Endodermal cell (in vitro differentiated cells): ENCODE measurements around the gene KRABD2. TPM values are rescaled to one million over a fixed set of nuclear protein-coding genes. Genes with fewer than 3 reads are reported as not detected.

Experiments
- DNase-seq: peaks from one replicate; pipeline ENCODE4 v3.0.0-alpha.2; 2017
- H3K27ac ChIP-seq: 2 replicates; pipeline ENCODE4 v1.5.1; 2013; ENCODE audit warnings: mild to moderate bottlenecking, low read depth, low read length, moderate library complexity
- H3K27me3 ChIP-seq: 2 replicates; pipeline ENCODE4 v1.6.1; 2013; ENCODE audit warnings: mild to moderate bottlenecking, low read length, moderate library complexity; ENCODE audit not compliant: insufficient read depth, control insufficient read depth, poor library complexity, severe bottlenecking
- H3K36me3 ChIP-seq: 2 replicates; pipeline ENCODE4 v1.7.0; 2013; ENCODE audit warnings: mild to moderate bottlenecking, low read length, moderate library complexity; ENCODE audit not compliant: control insufficient read depth, insufficient read depth
- H3K4me1 ChIP-seq: one replicate; pipeline ENCODE4 v1.7.0; 2013; ENCODE audit warnings: low read length; ENCODE audit not compliant: control insufficient read depth, insufficient read depth
- H3K4me3 ChIP-seq: 2 replicates; pipeline ENCODE4 v1.5.1; 2013; ENCODE audit warnings: mild to moderate bottlenecking, low read length, moderate library complexity
- H3K9ac ChIP-seq: 2 replicates; pipeline ENCODE4 v1.6.1; 2013; ENCODE audit warnings: mild to moderate bottlenecking, low read length, moderate library complexity; ENCODE audit not compliant: poor library complexity, severe bottlenecking; ENCODE audit errors: extremely low read depth
- H3K9me3 ChIP-seq: 2 replicates; pipeline ENCODE4 v1.6.1; 2013; ENCODE audit warnings: mild to moderate bottlenecking, low read length, moderate library complexity; ENCODE audit not compliant: control insufficient read depth
- H3K27ac Mint-ChIP-seq: 2 replicates; pipeline ENCODE4 v1.8.0; 2020; ENCODE audit warnings: mixed read lengths
- H3K27me3 Mint-ChIP-seq: 2 replicates; pipeline ENCODE4 v1.8.0; 2021; ENCODE audit warnings: mild to moderate bottlenecking, mixed read lengths; ENCODE audit not compliant: insufficient read depth
- H3K36me3 Mint-ChIP-seq: 2 replicates; pipeline ENCODE4 v1.8.0; 2020; ENCODE audit warnings: low read depth, mixed read lengths
- H3K4me1 Mint-ChIP-seq: 2 replicates; pipeline ENCODE4 v1.8.0; 2020; ENCODE audit warnings: mixed read lengths
- H3K4me3 Mint-ChIP-seq: 2 replicates; pipeline ENCODE4 v1.8.0; 2020; ENCODE audit warnings: mild to moderate bottlenecking, moderate library complexity, mixed read lengths
- H3K9me3 Mint-ChIP-seq: 2 replicates; pipeline ENCODE4 v1.8.0; 2020; ENCODE audit warnings: mild to moderate bottlenecking, mixed read lengths
- CTCF ChIP-seq: fragments of 200-600 bp; sonication (generic); conservative IDR thresholded peaks from 2 replicates; pipeline ENCODE4 v1.5.0; 2021; ENCODE audit warnings: antibody characterized with exemption, mild to moderate bottlenecking
- WGBS, 2 experiments: methylation state at CpG; one replicate each; pipeline versions ENCODE4 v1.1.5 to v1.1.7; 2013; ENCODE audit warnings: missing lambda C conversion rate in 2 of 2, mixed read lengths in 1 of 2; ENCODE audit not compliant: insufficient coverage in 1 of 2, insufficient read length in 1 of 2; 5-methylcytosine and 5-hydroxymethylcytosine counted together
- total RNA-seq, 2 donors: library from RNA; stranded (reverse); fragmentation: NEBNext Ultra II Directional in 1 of 2; extraction: Animal tissue kit (Norgen Biotek cat#: 25700) in 1 of 2; gene quantifications; 2 replicates in 1 of 2; 3 replicates in 1 of 2; pipeline ENCODE4 v1.2.1, GENCODE V29; 2021

Gene KRABD2

GRCh38 chr17:8332688-8333087, 43.8 kb downstream of the KRABD2 start:
- WGBS, 2 experiments, result 49 to 66% methylated on average over 5 of the region's 5 CpGs

GRCh38 chr17:8332128-8332527, 44.4 kb downstream of the KRABD2 start:
- Mint-ChIP-seq H3K4me3 (no peak overlapping the region), H3K27me3 (peaks cover 9% of the 10 kb centered on the region), H3K27ac (no peak overlapping the region), H3K9me3 (no peaks in the 10 kb centered on the region), H3K36me3 (no peaks in the 10 kb centered on the region), H3K4me1 (no peaks in the 10 kb centered on the region)
- H3K27ac ChIP-seq, result no peak overlapping the region
- 83 to 95% methylated on average over 1 to 2 of the region's 2 CpGs for WGBS, 2 experiments
- no peak for TF ChIP-seq CTCF
- H3K4me1 ChIP-seq, result no peaks in the 10 kb centered on the region
- no peak for DNase-seq
- peaks cover 7% of the 10 kb centered on the region for H3K27me3 ChIP-seq
- H3K36me3 ChIP-seq, result no peaks in the 10 kb centered on the region
- no peaks in the 10 kb centered on the region for H3K9me3 ChIP-seq
- H3K4me3 ChIP-seq, result no peak overlapping the region
- H3K9ac ChIP-seq, result no peak overlapping the region

More at GRCh38 chr17:8332688-8333087, 43.8 kb downstream of the KRABD2 start:
- H3K27ac ChIP-seq, result no peak overlapping the region
- no peak overlapping the region for H3K4me3 ChIP-seq
- no peaks in the 10 kb centered on the region for H3K9me3 ChIP-seq
- Mint-ChIP-seq H3K4me1 (peaks cover 1% of the 10 kb centered on the region), H3K4me3 (no peak overlapping the region), H3K9me3 (no peaks in the 10 kb centered on the region), H3K27ac (no peak overlapping the region), H3K36me3 (no peaks in the 10 kb centered on the region), H3K27me3 (peaks cover 4% of the 10 kb centered on the region)
- DNase-seq, result peak; percentile 83
- no peak for TF ChIP-seq CTCF
- peaks cover under 1% of the 10 kb centered on the region for H3K27me3 ChIP-seq
- no peaks in the 10 kb centered on the region for H3K4me1 ChIP-seq
- H3K9ac ChIP-seq, result no peak overlapping the region
- no peaks in the 10 kb centered on the region for H3K36me3 ChIP-seq

GRCh38 chr17:8327303-8327649, 49.2 kb downstream of the KRABD2 start:
- peaks cover 12% of the 10 kb centered on the region for H3K4me1 Mint-ChIP-seq
- 54 to 59% methylated on average over 14 to 25 of the region's 25 CpGs for WGBS, 2 experiments
- peaks cover 23% of the 10 kb centered on the region for H3K27me3 Mint-ChIP-seq
- Histone ChIP-seq H3K4me1 (no peaks in the 10 kb centered on the region), H3K9me3 (no peaks in the 10 kb centered on the region), H3K9ac (peak overlapping the region; percentile 13), H3K36me3 (no peaks in the 10 kb centered on the region), H3K27me3 (peaks cover 11% of the 10 kb centered on the region), H3K4me3 (peak overlapping the region; percentile 73), H3K27ac (no peak overlapping the region)
- peak overlapping the region; percentile 79 for H3K27ac Mint-ChIP-seq
- peak overlapping the region; percentile 71 for H3K4me3 Mint-ChIP-seq
- no peaks in the 10 kb centered on the region for H3K9me3 Mint-ChIP-seq
- peak; percentile 78 for DNase-seq
- peaks cover 6% of the 10 kb centered on the region for H3K36me3 Mint-ChIP-seq
- TF ChIP-seq CTCF, result no peak

Other genes starting within 250 kb of the KRABD2 start
- 10 to 100 TPM; 38.3 to 53.7 TPM for gene PER1, start 224.3 kb downstream of the KRABD2 start, total RNA-seq
- gene VAMP2, start 213.8 kb downstream of the KRABD2 start, total RNA-seq, result 10 to 100 TPM; 32.1 to 32.2 TPM
- 10 to 100 TPM; 26.2 to 27.7 TPM for gene TMEM107, start 200.3 kb downstream of the KRABD2 start, total RNA-seq
- 1 to 10 TPM; 4.1 to 5.5 TPM for gene BORCS6, start 186.5 kb downstream of the KRABD2 start, total RNA-seq
- gene AURKB, start 166.1 kb downstream of the KRABD2 start, total RNA-seq, result 100 to 1,000 TPM in 1 of 2 donors, 10 to 100 TPM in 1; 90.5 to 122 TPM
- 10 to 100 TPM; 46.4 to 63.1 TPM for gene CTC1, start 128.6 kb downstream of the KRABD2 start, total RNA-seq
- gene PFAS, start 127.4 kb downstream of the KRABD2 start, total RNA-seq, result 100 to 1,000 TPM; 119 to 158 TPM
- gene RANGRF, start 88.0 kb downstream of the KRABD2 start, total RNA-seq, result 10 to 100 TPM; 34.0 to 36.3 TPM
- 1 to 10 TPM; 5.6 to 10.0 TPM for gene SLC25A35, start 81.3 kb downstream of the KRABD2 start, total RNA-seq
- gene ARHGEF15, start 66.5 kb downstream of the KRABD2 start, total RNA-seq, result 1 to 10 TPM; 4.1 to 9.2 TPM
- not detected for gene ODF4, start 36.9 kb downstream of the KRABD2 start, total RNA-seq
- gene RPL26, start 6.5 kb upstream of the KRABD2 start, total RNA-seq, result 1,000 to 10,000 TPM; 1,739 to 2,129 TPM
- not detected for gene RNF222, start 21.1 kb upstream of the KRABD2 start, total RNA-seq
- gene NDEL1, start 59.2 kb upstream of the KRABD2 start, total RNA-seq, result 10 to 100 TPM; 60.4 to 61.2 TPM